NCI-H524 treated with DMSO at 0.1 percent for 48 hours (cell line): Measurements from ENCODE around the gene NUP35.

Experiments used
- DNase-seq: peaks from one replicate; lab custom pipeline; 2025; lab: John Stamatoyannopoulos, UW

NUP35 gene

DNA sequence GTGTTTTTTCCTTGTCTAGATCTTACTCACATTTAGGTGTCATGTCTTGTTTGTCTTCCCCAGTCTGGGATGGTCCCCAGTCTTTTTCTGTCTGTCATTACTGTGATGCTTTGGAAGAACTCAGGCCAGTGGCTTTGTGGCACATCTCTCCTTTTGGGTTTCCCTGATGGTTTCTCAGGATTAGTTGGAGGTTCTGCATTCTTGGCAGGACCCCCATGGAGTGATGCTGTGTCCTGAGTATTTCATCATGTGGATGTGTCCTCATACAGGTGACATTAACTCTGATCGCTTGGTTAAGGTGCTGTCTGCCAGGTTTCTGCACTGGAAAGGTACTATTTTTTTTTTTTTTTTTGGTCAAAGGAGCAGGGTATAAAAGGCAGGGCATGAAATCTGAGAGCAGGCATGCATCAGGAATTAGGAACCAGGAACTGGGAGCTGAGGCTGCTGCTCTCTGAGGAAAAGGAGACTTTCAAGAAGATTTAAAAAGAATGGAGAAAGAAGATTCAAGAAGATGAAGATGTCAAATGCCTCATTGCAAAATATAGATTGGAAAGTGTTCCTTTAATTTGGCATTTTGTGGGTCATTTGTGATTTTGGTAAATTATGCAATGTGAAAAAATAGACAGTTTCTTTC lies 85.3 kb downstream of the NUP35 start:
- DNase-seq, result no peak
